DND-41 (cell line): ENCODE results near the gene TRRAP.

Experiments
- ATAC-seq: fragments of 200-7000 bp; cut with Tn5 transposase; 3 replicates; pipeline ENCODE4 v1.9.1; 2021; ENCODE audit warnings: low read depth; ENCODE audit not compliant: insufficient read depth
- DNase-seq: peaks from one replicate; pipeline ENCODE4 v3.0.0-alpha.2; 2020
- H2AFZ ChIP-seq: 2 replicates; pipeline ENCODE4 v1.6.0; 2012; ENCODE audit warnings: low read depth, low read length
- H3K27ac ChIP-seq: 2 replicates; pipeline ENCODE4 v1.5.1; 2012; ENCODE audit warnings: low read length, inconsistent platforms
- H3K27me3 ChIP-seq: fragments of 200-600 bp; sonication (generic); 2 replicates; pipeline ENCODE4 v1.6.0; 2012; ENCODE audit warnings: low read length, mild to moderate bottlenecking, inconsistent platforms; ENCODE audit not compliant: insufficient read depth, poor library complexity
- H3K36me3 ChIP-seq: 2 replicates; pipeline ENCODE4 v1.5.1; 2012; ENCODE audit warnings: low read length, inconsistent platforms; ENCODE audit not compliant: insufficient read depth
- H3K4me1 ChIP-seq: 2 replicates; pipeline ENCODE4 v1.5.1; 2012; ENCODE audit warnings: mild to moderate bottlenecking, low read length; ENCODE audit not compliant: insufficient read depth
- H3K4me2 ChIP-seq: 2 replicates; pipeline ENCODE4 v1.6.0; 2012; ENCODE audit warnings: mild to moderate bottlenecking, moderate library complexity, low read length, inconsistent platforms; ENCODE audit not compliant: insufficient read depth
- H3K4me3 ChIP-seq, 2 experiments: fragments of 200-600 bp in 1 of 2; shearing (Covaris generic) in 1 of 2; 2 replicates each; pipeline ENCODE4 v1.5.1; 2012 to 2016; ENCODE audit warnings: inconsistent platforms in 2 of 2, low read length in 2 of 2, mild to moderate bottlenecking in 2 of 2, low read depth in 1 of 2, moderate library complexity in 1 of 2
- H3K79me2 ChIP-seq: 2 replicates; pipeline ENCODE4 v1.6.0; 2012; ENCODE audit warnings: low read length, inconsistent platforms; ENCODE audit not compliant: insufficient read depth
- H3K9ac ChIP-seq: 2 replicates; pipeline ENCODE4 v1.6.0; 2012; ENCODE audit warnings: low read depth, mild to moderate bottlenecking, inconsistent platforms, low read length, moderate library complexity
- H3K9me3 ChIP-seq: 2 replicates; pipeline ENCODE4 v1.5.1; 2012; ENCODE audit warnings: low read length, moderate library complexity, mild to moderate bottlenecking, inconsistent platforms; ENCODE audit not compliant: insufficient read depth, severe bottlenecking
- H4K20me1 ChIP-seq: 2 replicates; pipeline ENCODE4 v1.6.0; 2012; ENCODE audit warnings: low read length; ENCODE audit not compliant: insufficient read depth
- CTCF ChIP-seq: IDR thresholded peaks from 2 replicates; pipeline ENCODE4 v1.5.1; 2012; ENCODE audit warnings: borderline replicate concordance, low read length, moderate library complexity, mild to moderate bottlenecking; ENCODE audit not compliant: poor library complexity, severe bottlenecking; ENCODE audit errors: extremely low read depth
- EZH2 ChIP-seq: IDR thresholded peaks from 3 replicates; pipeline ENCODE4 v1.6.1; 2012; ENCODE audit warnings: borderline replicate concordance, low read depth, mild to moderate bottlenecking, moderate library complexity, low read length, inconsistent platforms; ENCODE audit not compliant: severe bottlenecking

The TRRAP gene

GRCh38 chr7:99031496-99031895 lies 153.2 kb downstream of the TRRAP start:
- H2AFZ ChIP-seq = no peak overlapping the region
- H3K9ac ChIP-seq = no peak overlapping the region
- peaks cover 90% of the 10 kb centered on the region for H3K36me3 ChIP-seq
- no peak for TF ChIP-seq CTCF
- TF ChIP-seq EZH2 = no peak
- ATAC-seq (no peak), DNase-seq (no peak)
- H3K27ac ChIP-seq = no peak overlapping the region
- no peak overlapping the region for H3K4me2 ChIP-seq
- no peak overlapping the region for H3K4me3 ChIP-seq
- no peaks in the 10 kb centered on the region for H3K27me3 ChIP-seq
- H3K79me2 ChIP-seq = no peaks in the 10 kb centered on the region
- peaks cover 12% of the 10 kb centered on the region for H4K20me1 ChIP-seq
- H3K9me3 ChIP-seq = no peaks in the 10 kb centered on the region
- no peaks in the 10 kb centered on the region for H3K4me1 ChIP-seq

- Histone ChIP-seq H4K20me1 (peaks cover 12% of the 10 kb centered on the region), H3K4me3 (no peak overlapping the region), H3K4me1 (no peaks in the 10 kb centered on the region), H3K9ac (no peak overlapping the region), H3K27ac (no peak overlapping the region), H2AFZ (no peak overlapping the region), H3K36me3 (peaks cover 100% of the 10 kb centered on the region), H3K4me2 (no peak overlapping the region), H3K79me2 (no peaks in the 10 kb centered on the region), H3K9me3 (no peaks in the 10 kb centered on the region), H3K27me3 (no peaks in the 10 kb centered on the region)
- TF ChIP-seq EZH2 (no peak), CTCF (no peak)
- DNase-seq (no peak), ATAC-seq (no peak)
Measured at GRCh38 chr7:99032928-99033327, 154.6 kb downstream of the TRRAP start.

- Histone ChIP-seq H3K36me3 (peaks cover 100% of the 10 kb centered on the region), H3K4me2 (no peak overlapping the region), H3K4me3 (no peak overlapping the region), H3K4me1 (no peaks in the 10 kb centered on the region), H3K27ac (no peak overlapping the region), H4K20me1 (peaks cover 8% of the 10 kb centered on the region; the same call in 1 of the 2 replicates), H3K79me2 (no peaks in the 10 kb centered on the region), H2AFZ (no peak overlapping the region), H3K27me3 (no peaks in the 10 kb centered on the region), H3K9me3 (no peaks in the 10 kb centered on the region), H3K9ac (no peak overlapping the region)
- TF ChIP-seq EZH2 = no peak
- TF ChIP-seq CTCF = no peak
- DNase-seq (no peak), ATAC-seq (no peak)
Measured at GRCh38 chr7:99033765-99034164, 155.4 kb downstream of the TRRAP start.
